ENCODE results near the gene FBXL4. TPM values are rescaled to one million over a fixed set of nuclear protein-coding genes. Genes with fewer than 3 reads are reported as not detected.

Gene FBXL4
- total and polyA plus RNA-seq, 2 of the 8 experiments (the other 6 are each of a cell fraction or from before 2014, with no cell fraction given): 6.9 to 13.8 TPM

- H3K27ac ChIP-seq (ENCODE audit: low read depth, low read length): no peak overlapping the region
- WGBS, 2 experiments (ENCODE audit: extremely low coverage in 1 of 2, insufficient coverage in 1 of 2, insufficient read length in 1 of 2, insufficient replicate concordance in 2 of 2, low coverage in 1 of 2, low lambda C conversion rate in 2 of 2, missing lambda C conversion rate in 1 of 2): 81% methylated on average over 2 of the region's 2 CpGs; no CpG with 5 or more reads in 1 of the 2 experiments
- H3K36me3 ChIP-seq (ENCODE audit: control insufficient read depth in 2 of 4, insufficient read depth in 4 of 4, low read length in 3 of 4): no peaks in the 10 kb centered on the region
- H2BK12ac ChIP-seq (ENCODE audit: low read depth, low read length): no peak overlapping the region
- no peak overlapping the region for H3K4me3 ChIP-seq (ENCODE audit: extremely low read depth in 1 of 4, insufficient read depth in 2 of 4, low read depth in 3 of 4, low read length in 4 of 4)
- H4K5ac ChIP-seq (ENCODE audit: insufficient read length, low read depth, low read length): no peak overlapping the region
- H3K9me3 ChIP-seq (ENCODE audit: insufficient read depth in 2 of 2, low read depth in 1 of 2, low read length in 1 of 2): no peaks in the 10 kb centered on the region
- no peak overlapping the region for H3K14ac ChIP-seq (ENCODE audit: insufficient read length)
- H4K20me1 ChIP-seq (replicated peaks in 1 of 2; ENCODE audit: control insufficient read depth in 1 of 2, insufficient read depth in 2 of 2, low read length in 2 of 2): no peaks in the 10 kb centered on the region
- no peaks in the 10 kb centered on the region for H3K79me2 ChIP-seq (ENCODE audit: control insufficient read depth in 1 of 2, insufficient read depth in 2 of 2, low read length in 2 of 2)
- no peak for TF ChIP-seq NRF1 (IDR thresholded peaks at IDR 0.05; ENCODE audit: low read depth, low read length)
- no peak for TF ChIP-seq KDM4A (IDR thresholded peaks at IDR 0.05; ENCODE audit: low read depth, low read length, severe bottlenecking)
- no peak for TF ChIP-seq ATF3 (IDR thresholded peaks at IDR 0.05; ENCODE audit: insufficient read depth, low read depth, low read length)
- TF ChIP-seq SP2 (IDR thresholded peaks at IDR 0.05; ENCODE audit: low read length): no peak
- no peak for TF ChIP-seq SAP30 (IDR thresholded peaks at IDR 0.05; ENCODE audit: insufficient read depth, insufficient replicate concordance, low read length)
- TF ChIP-seq RAD21 (IDR thresholded peaks at IDR 0.05 in 1 of 2, conservative IDR thresholded peaks at IDR 0.05 in 1 of 2; ENCODE audit: low read depth in 2 of 2, low read length in 2 of 2): no peak
- TF ChIP-seq SP4 (IDR thresholded peaks at IDR 0.05; ENCODE audit: low read length): no peak
- H3K9ac ChIP-seq (replicated peaks in 1 of 4; ENCODE audit: extremely low read depth in 1 of 4, low read depth in 3 of 4, low read length in 3 of 4): no peak overlapping the region
- H2BK5ac ChIP-seq (ENCODE audit: low read depth, low read length): no peak overlapping the region
- H2BK15ac ChIP-seq (ENCODE audit: low read length): no peak overlapping the region
- POLR2A ChIA-PET (ENCODE audit: partially characterized antibody): no interaction called here
- H4K8ac ChIP-seq (ENCODE audit: extremely low read depth, insufficient read depth, low read length): no peak overlapping the region
- no peak overlapping the region for H3K18ac ChIP-seq (ENCODE audit: extremely low read depth, low read length)
- no peak overlapping the region for H3K4ac ChIP-seq (replicated peaks; ENCODE audit: insufficient read length, low read depth, low read length)
- H3K79me1 ChIP-seq (ENCODE audit: low read depth, low read length): no peaks in the 10 kb centered on the region
- H3K23ac ChIP-seq (ENCODE audit: insufficient read length): no peak overlapping the region
- no peak overlapping the region for H2AK5ac ChIP-seq (ENCODE audit: low read depth, low read length)
- H2BK20ac ChIP-seq (ENCODE audit: low read length): no peak overlapping the region
- no peak for DNase-seq (ENCODE audit: low read depth in 1 of 2, low spot score in 2 of 2)
- no peak overlapping the region for H2BK120ac ChIP-seq (replicated peaks; ENCODE audit: low read depth, low read length)
- CTCF ChIA-PET (ENCODE audit: partially characterized antibody): interaction anchor here (0.5 to 1.1 kb wide), 3 partner anchors 13 to 23 kb away, joined by 3 to 4 read pairs (median 4); no protein-coding TSS in a partner anchor
- H3K4me1 ChIP-seq (replicated peaks in 1 of 4; ENCODE audit: control insufficient read depth in 3 of 4, insufficient read depth in 4 of 4, low read length in 3 of 4): no peaks in the 10 kb centered on the region; a peak in 1 of 7 replicates
- FAIRE-seq: no peak
- H3K4me2 ChIP-seq (ENCODE audit: insufficient read depth in 1 of 2, low read depth in 2 of 2, low read length in 2 of 2): no peak overlapping the region
- no peak overlapping the region for H3K56ac ChIP-seq (replicated peaks; ENCODE audit: insufficient read length, low read depth, low read length)
- no peaks in the 10 kb centered on the region for H3K27me3 ChIP-seq (replicated peaks in 1 of 4; ENCODE audit: control insufficient read depth in 3 of 4, extremely low read depth in 1 of 4, insufficient read depth in 3 of 4, low read length in 3 of 4)
- H2AFZ ChIP-seq (ENCODE audit: low read length): no peak overlapping the region
- no peak overlapping the region for H4K91ac ChIP-seq (replicated peaks; ENCODE audit: insufficient read length, low read length)
- H3K23me2 ChIP-seq (ENCODE audit: low read depth, low read length): no peaks in the 10 kb centered on the region
Observed at GRCh38 chr6:98975421-98975820, 27.7 kb upstream of the FBXL4 start.

Measured in H1 (cell line).